NCI-H187 (cell line): ENCODE results near the gene HLA-B.

ENCODE experiments used
- DNase-seq, 2 experiments: peaks; one replicate each; lab custom pipeline; 2025; lab: John Stamatoyannopoulos, UW

HLA-B gene

DNA sequence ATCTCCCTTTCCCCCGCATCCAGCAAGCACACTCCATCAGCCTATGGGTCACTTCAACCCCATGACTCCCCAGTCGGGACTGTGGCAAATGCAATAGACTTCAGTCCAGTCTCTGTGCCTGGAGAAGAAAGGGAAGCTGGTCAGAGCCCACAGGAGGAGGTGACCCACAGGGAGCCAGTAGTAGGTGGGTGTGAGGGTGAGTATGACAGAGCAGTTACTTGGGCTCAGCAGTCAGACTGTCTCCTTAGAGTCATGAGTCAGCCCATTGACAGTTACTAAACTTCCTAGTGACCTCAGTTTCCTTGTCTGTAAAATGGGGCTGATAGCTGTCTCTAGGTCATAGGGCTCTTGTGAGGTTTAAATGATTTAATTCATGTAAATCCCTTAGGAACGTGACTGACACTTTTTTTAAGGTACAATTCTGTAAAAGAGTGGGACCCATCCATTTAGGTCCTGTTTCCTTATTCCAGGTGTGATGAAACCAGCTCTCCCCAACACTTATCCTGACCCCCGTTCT lies 51.2 kb downstream of the HLA-B start:
- DNase-seq, result no peak

DNA sequence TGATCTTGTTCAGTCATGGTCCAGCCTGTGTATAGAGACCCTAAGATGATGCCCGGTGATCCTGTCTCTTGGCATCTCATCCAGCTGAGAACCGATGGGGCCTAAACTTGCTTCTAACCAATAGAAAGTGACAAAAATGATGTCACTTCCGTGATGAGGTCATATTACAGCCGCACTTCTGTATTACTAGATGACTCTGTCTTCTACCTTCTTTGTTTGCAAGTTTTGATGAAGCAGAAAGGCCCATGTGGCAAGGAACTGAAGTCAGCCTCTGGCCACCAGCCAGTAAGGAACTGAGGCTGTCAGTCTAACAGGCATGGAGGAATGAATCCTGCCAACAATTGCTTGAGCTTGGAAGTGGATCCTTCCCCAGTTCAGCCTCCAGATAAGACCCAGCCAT lies 52.3 kb downstream of the HLA-B start:
- no peak for DNase-seq
